PFSK-1 (cell line): ENCODE measurements around the gene MROH2B.

Experiments
- FOXP2 ChIP-seq: optimal IDR thresholded peaks from 2 replicates; pipeline ENCODE3; 2011; ENCODE audit warnings: borderline replicate concordance, control low read depth, inconsistent platforms; ENCODE audit not compliant: insufficient read depth; ENCODE audit errors: extremely low read length, extremely low read depth
- POLR2AphosphoS5 ChIP-seq: IDR thresholded peaks from 2 replicates; pipeline ENCODE4 v1.6.1; 2012; ENCODE audit warnings: low read depth, mild to moderate bottlenecking, control low read depth, low read length, moderate library complexity
- REST ChIP-seq, 2 experiments: IDR thresholded peaks; 2 replicates each; pipeline versions ENCODE4 v1.6.1 to v1.8.0; 2011 to 2012; ENCODE audit warnings: low read depth in 2 of 2, low read length in 2 of 2, control low read depth in 1 of 2, inconsistent platforms in 1 of 2, mild to moderate bottlenecking in 1 of 2, moderate library complexity in 1 of 2; ENCODE audit not compliant: insufficient read depth in 1 of 2
- TAF1 ChIP-seq: IDR thresholded peaks from 2 replicates; pipeline ENCODE4 v1.6.1; 2012; ENCODE audit warnings: low read length, control low read depth, borderline replicate concordance; ENCODE audit not compliant: insufficient read depth

GRCh38 chr5:40983781-40984180 is 87.4 kb downstream of the MROH2B start:
- TF ChIP-seq REST (IDR thresholded peaks at IDR 0.05; ENCODE audit: insufficient read depth in 1 of 2, low read depth in 2 of 2, low read length in 2 of 2) = no peak
- TF ChIP-seq POLR2AphosphoS5 = no peak
- no peak for TF ChIP-seq TAF1
- TF ChIP-seq FOXP2 = no peak
